ENCODE measurements around the gene RSAD2. TPM values are rescaled to one million over a fixed set of nuclear protein-coding genes. Genes with fewer than 3 reads are reported as not detected.
"Not testable (repeated sequence)": the region's sequence is repeated elsewhere in the genome, so short reads cannot be mapped to it uniquely, and the experiment has no call there.

Gene RSAD2
- total RNA-seq, 1 experiment from 2014 or later: not detected

- Histone ChIP-seq H3K36me3 (ENCODE audit: low read depth) (no peaks in the 10 kb centered on the region), H3K9me3 (ENCODE audit: insufficient read depth, low read depth) (no peaks in the 10 kb centered on the region), H3K27ac (no peak overlapping the region), H3K79me2 (ENCODE audit: low read depth) (no peaks in the 10 kb centered on the region), H3F3A (ENCODE audit: insufficient read depth, low read depth) (no peaks in the 10 kb centered on the region), H2AFZ (no peak overlapping the region), H3K4me3 (no peak overlapping the region), H3K9me2 (ENCODE audit: insufficient read depth) (no peaks in the 10 kb centered on the region), H4K20me1 (ENCODE audit: insufficient read depth) (no peaks in the 10 kb centered on the region), H3K4me2 (no peak overlapping the region), H3K27me3 (ENCODE audit: insufficient read depth, low read depth) (no peaks in the 10 kb centered on the region), H3K4me1 (replicated peaks; ENCODE audit: insufficient read depth) (no peaks in the 10 kb centered on the region)
- BruUV-seq (replicated peaks): no TSS peak
- TF ChIP-seq EZH2 (IDR thresholded peaks at IDR 0.05; ENCODE audit: low read depth) (no peak), CTCF (conservative IDR thresholded peaks at IDR 0.05) (no peak)
- CTCF ChIA-PET: no interaction called here
- intact Hi-C loops (cut with micrococcal nuclease; ENCODE audit: unreplicated experiment): no loop called here
- DNase-seq: no peak
- POLR2A ChIA-PET (ENCODE audit: unreplicated experiment): no interaction called here
These were observed 21.6 kb upstream of the RSAD2 start for GRCh38 chr2:6855860-6856547.

GRCh38 chr2:6856548-6856920, 21.0 kb upstream of the RSAD2 start:
- no peaks in the 10 kb centered on the region for H3F3A ChIP-seq (ENCODE audit: insufficient read depth, low read depth)
- H4K20me1 ChIP-seq (ENCODE audit: insufficient read depth): no peaks in the 10 kb centered on the region
- H3K27me3 ChIP-seq (ENCODE audit: insufficient read depth, low read depth): no peaks in the 10 kb centered on the region
- H3K4me1 ChIP-seq (replicated peaks; ENCODE audit: insufficient read depth): no peaks in the 10 kb centered on the region
- ChIA-PET POLR2A (ENCODE audit: unreplicated experiment) (no interaction called here), CTCF (no interaction called here)
- no peak overlapping the region for H3K4me2 ChIP-seq
- TF ChIP-seq EZH2 (IDR thresholded peaks at IDR 0.05; ENCODE audit: low read depth): no peak
- no peak for TF ChIP-seq CTCF (conservative IDR thresholded peaks at IDR 0.05)
- H3K4me3 ChIP-seq: no peak overlapping the region
- H2AFZ ChIP-seq: no peak overlapping the region
- H3K36me3 ChIP-seq (ENCODE audit: low read depth): no peaks in the 10 kb centered on the region
- H3K27ac ChIP-seq: no peak overlapping the region
- no peak for DNase-seq
- intact Hi-C loops (cut with micrococcal nuclease; ENCODE audit: unreplicated experiment): no loop called here
- H3K79me2 ChIP-seq (ENCODE audit: low read depth): no peaks in the 10 kb centered on the region
- no TSS peak for BruUV-seq (replicated peaks)
- H3K9me2 ChIP-seq (ENCODE audit: insufficient read depth): no peaks in the 10 kb centered on the region
- no peaks in the 10 kb centered on the region for H3K9me3 ChIP-seq (ENCODE audit: insufficient read depth, low read depth)

GRCh38 chr2:6858466-6859027, 19.0 kb upstream of the RSAD2 start:
- CTCF ChIA-PET; DNase-seq; H2AFZ ChIP-seq; intact Hi-C loops (cut with micrococcal nuclease; ENCODE audit: unreplicated experiment); H3K36me3 ChIP-seq (ENCODE audit: low read depth); POLR2A ChIA-PET (ENCODE audit: unreplicated experiment); H4K20me1 ChIP-seq (ENCODE audit: insufficient read depth); H3F3A ChIP-seq (ENCODE audit: insufficient read depth, low read depth); H3K79me2 ChIP-seq (ENCODE audit: low read depth); H3K27me3 ChIP-seq (ENCODE audit: insufficient read depth, low read depth); H3K4me3 ChIP-seq; H3K27ac ChIP-seq; BruUV-seq (replicated peaks); H3K9me2 ChIP-seq (ENCODE audit: insufficient read depth); H3K4me1 ChIP-seq (replicated peaks; ENCODE audit: insufficient read depth); H3K4me2 ChIP-seq; H3K9me3 ChIP-seq (ENCODE audit: insufficient read depth, low read depth): not testable (repeated sequence)

- TF ChIP-seq CTCF (conservative IDR thresholded peaks at IDR 0.05) (no peak), EZH2 (IDR thresholded peaks at IDR 0.05; ENCODE audit: low read depth) (no peak)
- POLR2A ChIA-PET (ENCODE audit: unreplicated experiment): no interaction called here
- Histone ChIP-seq H4K20me1 (ENCODE audit: insufficient read depth) (no peaks in the 10 kb centered on the region), H3K9me3 (ENCODE audit: insufficient read depth, low read depth) (no peaks in the 10 kb centered on the region), H3K4me2 (no peak overlapping the region), H3F3A (ENCODE audit: insufficient read depth, low read depth) (no peaks in the 10 kb centered on the region), H3K27me3 (ENCODE audit: insufficient read depth, low read depth) (peaks cover 14% of the 10 kb centered on the region; the same call in 1 of the 2 replicates), H3K79me2 (ENCODE audit: low read depth) (no peaks in the 10 kb centered on the region), H3K4me1 (replicated peaks; ENCODE audit: insufficient read depth) (no peaks in the 10 kb centered on the region), H2AFZ (no peak overlapping the region), H3K36me3 (ENCODE audit: low read depth) (no peaks in the 10 kb centered on the region), H3K4me3 (no peak overlapping the region), H3K9me2 (ENCODE audit: insufficient read depth) (no peaks in the 10 kb centered on the region), H3K27ac (no peak overlapping the region)
- CTCF ChIA-PET: no interaction called here
- no TSS peak for BruUV-seq (replicated peaks)
- intact Hi-C loops (cut with micrococcal nuclease; ENCODE audit: unreplicated experiment): no loop called here
- DNase-seq: no peak
These were observed 17.3 kb upstream of the RSAD2 start for GRCh38 chr2:6860296-6860695.

Data from PC-9 (cell line).